HEK293 (cell line): ENCODE data around the gene CNRIP1.

Experiments
- BCL11A ChIP-seq: fragments of 450-650 bp; formaldehyde crosslinking; IDR thresholded peaks from 2 replicates; pipeline ENCODE4 v1.5.1; 2016; ENCODE audit warnings: low read depth, missing biosample characterization, missing genetic modification characterization
- CTCF ChIP-seq: fragments of 450-650 bp; formaldehyde crosslinking; IDR thresholded peaks from 2 replicates; pipeline ENCODE4 v1.5.1; 2016; ENCODE audit warnings: missing biosample characterization, missing genetic modification characterization
- PBX3 ChIP-seq: sonication (generic); formaldehyde crosslinking; IDR thresholded peaks from 2 replicates; pipeline ENCODE4 v1.8.1; 2022; ENCODE audit warnings: mild to moderate bottlenecking, moderate library complexity, missing genetic modification reagents
- REST ChIP-seq: fragments of 450-650 bp; formaldehyde crosslinking; IDR thresholded peaks from 2 replicates; pipeline ENCODE4 v1.5.1; 2016; ENCODE audit warnings: missing biosample characterization, missing genetic modification characterization
- YY1 ChIP-seq: fragments of 450-650 bp; formaldehyde crosslinking; IDR thresholded peaks from 2 replicates; pipeline ENCODE4 v1.5.1; 2018; ENCODE audit warnings: missing biosample characterization, missing genetic modification characterization
- ZBTB1 ChIP-seq: fragments of 450-650 bp; formaldehyde crosslinking; IDR thresholded peaks from 2 replicates; pipeline ENCODE4 v1.5.1; 2016; ENCODE audit warnings: missing biosample characterization, missing genetic modification characterization
- ZNF239 ChIP-seq: fragments of 450-650 bp; formaldehyde crosslinking; IDR thresholded peaks from 2 replicates; pipeline ENCODE4 v1.5.1; 2016; ENCODE audit warnings: missing biosample characterization, missing genetic modification characterization
- ZNF274 ChIP-seq, 2 experiments: fragments of 200-500 bp in 1 of 2; fragments of 450-650 bp in 1 of 2; sonication (Bioruptor generic) in 1 of 2; formaldehyde crosslinking in 1 of 2; IDR thresholded peaks; 2 replicates each; pipeline versions ENCODE4 v1.5.1 to v1.6.1; 2014 to 2016; ENCODE audit warnings: borderline replicate concordance in 1 of 2, inconsistent platforms in 1 of 2, low read length in 1 of 2, missing biosample characterization in 1 of 2, missing genetic modification characterization in 1 of 2
- ZNF555 ChIP-seq: fragments of 450-650 bp; formaldehyde crosslinking; conservative IDR thresholded peaks from 2 replicates; pipeline ENCODE4 v1.5.1; 2017; ENCODE audit warnings: missing biosample characterization, mild to moderate bottlenecking, missing genetic modification characterization, inconsistent platforms

GRCh38 chr2:68251855-68252399 lies 67.8 kb downstream of the CNRIP1 start:
- no peak for TF ChIP-seq REST (tag by site-specific recombination)
- TF ChIP-seq YY1 (tag by site-specific recombination): no peak
- TF ChIP-seq CTCF (tag by site-specific recombination): no peak
- no peak for TF ChIP-seq ZBTB1
- no peak for TF ChIP-seq ZNF274 (IDR thresholded peaks at IDR 0.05; ENCODE audit: low read length)
- TF ChIP-seq ZNF274 (tag by site-specific recombination; IDR thresholded peaks at IDR 0.05; ENCODE audit: borderline replicate concordance): no peak
- no peak for TF ChIP-seq PBX3 (CRISPR knock-in tag)
- no peak for TF ChIP-seq BCL11A (tag by site-specific recombination)
- no peak for TF ChIP-seq ZNF555 (tag by site-specific recombination)
- TF ChIP-seq ZNF239 (tag by site-specific recombination): no peak
